ENCODE data around the gene CHRNA7.

Gene CHRNA7

DNA sequence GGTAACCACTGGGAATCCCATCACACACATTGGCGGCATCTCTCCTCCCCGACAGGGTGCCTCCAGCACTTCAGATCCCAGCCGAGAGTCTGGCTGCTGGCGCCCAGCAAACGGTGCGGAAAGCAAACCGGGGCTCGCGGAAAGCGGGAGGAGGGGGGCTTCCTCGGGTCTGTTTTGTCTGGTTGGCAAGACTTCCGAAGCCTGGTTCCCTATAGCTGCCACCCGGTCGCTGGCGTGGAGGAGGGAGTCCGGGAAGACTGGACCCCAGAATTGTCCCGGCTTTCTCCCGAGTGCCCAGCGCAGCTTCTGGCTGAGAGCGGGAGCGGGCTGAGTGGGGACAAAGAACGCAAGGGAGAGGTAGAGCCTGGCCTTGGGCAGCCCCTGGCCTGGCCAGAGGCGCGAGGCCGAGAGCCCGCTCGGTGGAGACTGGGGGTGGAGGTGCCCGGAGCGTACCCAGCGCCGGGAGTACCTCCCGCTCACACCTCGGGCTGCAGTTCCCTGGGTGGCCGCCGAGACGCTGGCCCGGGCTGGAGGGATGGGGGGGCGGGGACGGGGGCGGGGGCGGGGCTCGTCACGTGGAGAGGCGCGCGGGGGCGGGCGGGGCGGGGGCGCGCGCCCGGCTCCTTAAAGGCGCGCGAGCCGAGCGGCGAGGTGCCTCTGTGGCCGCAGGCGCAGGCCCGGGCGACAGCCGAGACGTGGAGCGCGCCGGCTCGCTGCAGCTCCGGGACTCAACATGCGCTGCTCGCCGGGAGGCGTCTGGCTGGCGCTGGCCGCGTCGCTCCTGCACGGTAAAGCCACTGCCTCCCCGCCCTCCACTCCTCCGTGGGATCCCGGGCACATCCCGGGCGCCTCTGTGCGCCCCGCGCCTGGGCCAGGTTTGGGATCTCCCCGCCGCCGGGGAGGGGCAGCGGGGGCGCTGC lies at the start of gene CHRNA7:
TSS of gene CHRNA7 (plus strand) at position 654 of the 920 bp plus-strand sequence. CDS start at position 734, 80 bp downstream.
- Histone ChIP-seq H3K27ac (no peak within 1 kb of the TSS), H3K4me3 (peak within 1 kb of the TSS; percentile 73)
- TF ChIP-seq CTCF (IDR thresholded peaks at IDR 0.05), result no peak
- DNase-seq (ENCODE audit: low spot score), result no peak

DNA sequence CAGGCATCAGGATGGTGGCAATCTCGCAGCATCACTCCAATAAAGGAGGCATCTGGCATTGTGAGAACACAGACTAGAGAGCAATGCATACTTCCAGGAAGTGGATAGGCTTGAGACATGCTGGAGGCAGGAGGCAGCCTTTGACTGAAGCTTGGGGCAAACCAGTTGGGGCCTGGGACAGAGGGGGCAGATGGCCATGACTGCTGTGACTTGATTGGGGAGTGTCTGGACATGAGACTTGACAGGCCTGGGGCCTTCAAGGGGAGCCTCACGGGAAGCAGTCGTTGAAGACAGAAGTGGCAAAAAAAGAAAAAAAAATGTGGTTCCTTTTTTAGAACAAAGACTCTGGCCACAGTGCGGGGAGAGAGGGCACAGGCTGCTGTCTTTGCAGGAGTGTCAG lies 44.7 kb upstream of the CHRNA7 start:
- no peak overlapping the region for H3K4me3 ChIP-seq
- H3K27ac ChIP-seq, result no peak overlapping the region
- TF ChIP-seq CTCF (IDR thresholded peaks at IDR 0.05), result no peak
- no peak for DNase-seq (ENCODE audit: low spot score)

DNA sequence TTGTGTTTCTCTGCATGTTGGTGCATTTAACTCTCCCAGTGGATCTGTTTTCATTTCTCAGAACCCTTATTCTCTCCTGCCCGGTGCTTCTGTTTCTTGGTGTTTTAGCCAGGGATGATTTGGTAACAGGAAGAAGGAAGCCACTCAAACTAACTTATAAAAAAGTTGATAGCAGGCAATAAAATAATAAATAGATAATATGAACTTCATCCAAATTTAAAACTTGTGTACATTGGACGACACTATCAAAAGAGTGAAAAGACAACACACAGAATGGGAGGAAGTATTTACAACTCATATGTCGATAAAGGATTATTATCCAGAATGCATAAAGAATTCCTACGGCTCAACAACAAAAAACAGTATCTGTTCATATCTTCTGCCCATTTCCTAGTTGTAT lies 37.3 kb upstream of the CHRNA7 start:
- Histone ChIP-seq H3K4me3 (no peak overlapping the region), H3K27ac (no peak overlapping the region)
- no peak for TF ChIP-seq CTCF (IDR thresholded peaks at IDR 0.05)
- DNase-seq (ENCODE audit: low spot score), result no peak

- no peak for TF ChIP-seq CTCF (IDR thresholded peaks at IDR 0.05)
- no peak for DNase-seq (ENCODE audit: low spot score)
- no peak overlapping the region for H3K27ac ChIP-seq
Measured at GRCh38 chr15:31997711-31998110, 32.6 kb upstream of the CHRNA7 start.

GRCh38 chr15:32003558-32003957 lies 26.8 kb upstream of the CHRNA7 start:
- no peak overlapping the region for H3K27ac ChIP-seq
- no peak overlapping the region for H3K4me3 ChIP-seq
- DNase-seq (ENCODE audit: low spot score), result no peak
- TF ChIP-seq CTCF (IDR thresholded peaks at IDR 0.05), result no peak

More at GRCh38 chr15:31997711-31998110, 32.6 kb upstream of the CHRNA7 start:
- no peak overlapping the region for H3K4me3 ChIP-seq

DNA sequence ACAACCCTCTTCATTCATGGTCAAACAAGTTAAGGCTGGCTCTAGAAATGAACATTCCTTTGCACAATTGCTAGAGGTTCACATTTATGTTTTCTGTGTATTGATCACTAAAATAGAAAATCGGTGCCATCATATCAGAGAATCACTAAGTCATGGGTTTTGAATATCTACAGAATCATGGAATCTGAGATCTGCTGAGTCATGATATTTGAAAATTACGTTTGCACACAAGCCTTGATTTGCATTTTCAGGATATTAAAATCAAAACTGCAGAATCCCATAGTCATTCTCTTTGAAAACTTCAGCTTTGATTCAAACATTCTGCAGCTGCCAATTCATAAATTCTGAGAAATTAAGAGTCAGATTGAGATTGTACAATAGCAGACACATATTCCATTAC lies 26.1 kb upstream of the CHRNA7 start:
- DNase-seq (ENCODE audit: low spot score), result no peak
- Histone ChIP-seq H3K27ac (no peak overlapping the region), H3K4me3 (no peak overlapping the region)
- no peak for TF ChIP-seq CTCF (IDR thresholded peaks at IDR 0.05)

Data from coronary artery (tissue), 2 donors.